ENCODE measurements around the gene FOXL3. TPM values are rescaled to one million over a fixed set of nuclear protein-coding genes. Genes with fewer than 3 reads are reported as not detected.

The FOXL3 gene
- total RNA-seq, 4 donors from 2014 or later: not detected

- TF ChIP-seq POLR2A (IDR thresholded peaks at IDR 0.05) (no peak), CTCF (IDR thresholded peaks at IDR 0.05) (no peak)
- Histone ChIP-seq H3K4me1 (no peaks in the 10 kb centered on the region), H3K9me3 (no peaks in the 10 kb centered on the region), H3K27me3 (peaks cover 0 to 5% of the 10 kb centered on the region in 2 donors), H3K27ac (no peak overlapping the region), H3K36me3 (no peaks in the 10 kb centered on the region), H3K4me3 (no peak overlapping the region)
- no peak for DNase-seq
- intact Hi-C loops (cut with DNase I; ENCODE audit: low total_unique reads): no loop called here
Measured at GRCh38 chr7:297611-298374, 7.8 kb downstream of the FOXL3 start.

DNA sequence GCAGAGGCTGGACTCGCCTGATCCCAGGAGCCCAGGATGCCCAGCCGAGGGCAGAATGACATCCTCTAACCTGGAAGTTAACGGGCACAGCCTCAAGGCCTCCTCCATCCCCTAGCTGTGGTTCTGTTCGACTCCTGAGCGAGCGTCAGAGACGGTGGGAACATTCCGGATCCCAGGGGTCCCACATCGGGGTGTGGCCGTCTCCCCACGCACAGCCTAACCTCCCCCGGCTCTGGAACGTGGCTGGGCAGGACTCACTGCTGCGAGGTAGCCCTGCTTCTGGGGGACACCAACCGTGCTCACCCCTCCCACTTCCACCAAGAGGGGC is 8.4 kb downstream of the FOXL3 start:
- DNase-seq: no peak
- no peak overlapping the region for H3K4me3 ChIP-seq

GRCh38 chr7:298743-299142 is 8.8 kb downstream of the FOXL3 start:
- Histone ChIP-seq H3K36me3 (no peaks in the 10 kb centered on the region), H3K27ac (no peak overlapping the region), H3K9me3 (no peaks in the 10 kb centered on the region), H3K4me1 (no peaks in the 10 kb centered on the region), H3K27me3 (peaks cover 0 to 5% of the 10 kb centered on the region in 2 donors), H3K4me3 (no peak overlapping the region)
- TF ChIP-seq POLR2A (IDR thresholded peaks at IDR 0.05) (no peak), CTCF (IDR thresholded peaks at IDR 0.05) (no peak)
- DNase-seq: no peak
- intact Hi-C loops (cut with DNase I; ENCODE audit: low total_unique reads): no loop called here

More for the DNA sequence above, 8.4 kb downstream of the FOXL3 start:
- H3K27ac ChIP-seq: no peak overlapping the region
- H3K9me3 ChIP-seq: no peaks in the 10 kb centered on the region
- no peaks in the 10 kb centered on the region for H3K4me1 ChIP-seq
- peaks cover 0 to 5% of the 10 kb centered on the region in 2 donors for H3K27me3 ChIP-seq
- no peak for TF ChIP-seq POLR2A (IDR thresholded peaks at IDR 0.05)
- no peak for TF ChIP-seq CTCF (IDR thresholded peaks at IDR 0.05)
- intact Hi-C loops (cut with DNase I; ENCODE audit: low total_unique reads): no loop called here
- H3K36me3 ChIP-seq: no peaks in the 10 kb centered on the region

DNA sequence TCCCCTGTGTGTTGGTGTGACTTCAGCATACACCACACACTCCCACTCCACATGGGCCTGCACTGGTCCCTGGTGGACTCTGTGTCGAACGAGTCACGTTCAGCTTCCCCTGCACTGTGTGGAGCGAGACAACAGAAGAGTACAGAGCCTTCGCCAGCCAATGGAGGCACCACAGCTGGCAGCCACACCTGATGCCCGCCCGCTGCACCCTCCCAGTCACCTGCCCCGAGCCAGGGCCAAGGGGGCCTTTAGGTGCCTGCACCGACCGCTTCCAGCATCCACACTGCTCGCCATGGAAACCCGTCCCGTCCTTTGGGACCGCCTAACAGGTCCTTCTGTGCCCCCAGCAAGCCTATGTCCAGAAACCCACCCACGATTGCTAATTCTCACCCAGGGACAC is 9.2 kb downstream of the FOXL3 start:
- Histone ChIP-seq H3K9me3 (no peaks in the 10 kb centered on the region), H3K36me3 (no peaks in the 10 kb centered on the region), H3K4me3 (no peak overlapping the region), H3K27me3 (peaks cover 0 to 5% of the 10 kb centered on the region in 2 donors), H3K4me1 (no peaks in the 10 kb centered on the region), H3K27ac (no peak overlapping the region)
- intact Hi-C loops (cut with DNase I; ENCODE audit: low total_unique reads): no loop called here
- TF ChIP-seq CTCF (IDR thresholded peaks at IDR 0.05) (no peak), POLR2A (IDR thresholded peaks at IDR 0.05) (no peak)
- DNase-seq: no peak

GRCh38 chr7:299628-300027 is 9.7 kb downstream of the FOXL3 start:
- intact Hi-C loops (cut with DNase I; ENCODE audit: low total_unique reads): no loop called here
- Histone ChIP-seq H3K4me1 (no peaks in the 10 kb centered on the region), H3K4me3 (no peak overlapping the region), H3K27me3 (peaks cover 0 to 5% of the 10 kb centered on the region in 2 donors), H3K27ac (no peak overlapping the region), H3K9me3 (no peaks in the 10 kb centered on the region), H3K36me3 (no peaks in the 10 kb centered on the region)
- no peak for DNase-seq
- TF ChIP-seq POLR2A (IDR thresholded peaks at IDR 0.05) (no peak), CTCF (IDR thresholded peaks at IDR 0.05) (no peak)

Data from uterus (tissue), 4 donors.